Common myeloid progenitor, CD34-positive (primary cell): Measurements from ENCODE around the gene TANGO2.

Experiments used
- CTCF ChIA-PET: fragments of 350-600 bp; sonication (Branson Sonifier 250); formaldehyde crosslinking; loops from one replicate; lab custom pipeline; 2021; ENCODE audit warnings: antibody characterized with exemption; lab: Charles Lee
- POLR2A ChIA-PET: fragments of 350-600 bp; sonication (Branson Sonifier 250); formaldehyde crosslinking; loops from one replicate; lab custom pipeline; 2021; ENCODE audit warnings: antibody characterized with exemption; lab: Charles Lee
- DNase-seq, 3 donors: peaks; one replicate each; pipeline versions ENCODE4 v3.0.0 to v3.0.0-alpha.2; 2013
- H3K27ac ChIP-seq, 2 experiments: 1 replicate in 1 of 2; 2 replicates in 1 of 2; pipeline ENCODE4 v1.7.0; 2013; ENCODE audit warnings: inconsistent platforms in 2 of 2, low read length in 2 of 2, mild to moderate bottlenecking in 2 of 2, low read depth in 1 of 2, moderate library complexity in 1 of 2; ENCODE audit not compliant: severe bottlenecking in 2 of 2, insufficient read depth in 1 of 2, poor library complexity in 1 of 2
- H3K27me3 ChIP-seq, 5 experiments: replicated peaks in 2 of 5; 1 replicate in 3 of 5; 2 replicates in 2 of 5; pipeline versions ENCODE4 v1.6.1 to v1.7.0; 2013; ENCODE audit warnings: low read length in 4 of 5, mild to moderate bottlenecking in 2 of 5, moderate library complexity in 2 of 5, inconsistent platforms in 1 of 5; ENCODE audit not compliant: insufficient read depth in 5 of 5, control insufficient read depth in 4 of 5
- H3K36me3 ChIP-seq, 4 experiments: 1 replicate in 2 of 4; 2 replicates in 2 of 4; pipeline versions ENCODE4 v1.6.1 to v1.7.0; 2013; ENCODE audit warnings: low read length in 3 of 4, control low read depth in 1 of 4, mild to moderate bottlenecking in 1 of 4; ENCODE audit not compliant: control insufficient read depth in 4 of 4, insufficient read depth in 4 of 4
- H3K4me1 ChIP-seq, 4 experiments: 1 replicate in 3 of 4; 2 replicates in 1 of 4; pipeline versions ENCODE4 v1.6.1 to v1.7.1; 2013; ENCODE audit warnings: low read length in 3 of 4, mild to moderate bottlenecking in 3 of 4, control low read depth in 1 of 4, inconsistent platforms in 1 of 4, moderate library complexity in 1 of 4; ENCODE audit not compliant: control insufficient read depth in 4 of 4, insufficient read depth in 4 of 4; ENCODE audit errors: control extremely low read depth in 1 of 4
- H3K4me3 ChIP-seq, 7 experiments: 1 replicate in 4 of 7; 2 replicates in 3 of 7; pipeline versions ENCODE4 v1.5.1 to v1.7.0; 2013; ENCODE audit warnings: mild to moderate bottlenecking in 7 of 7, low read length in 6 of 7, moderate library complexity in 6 of 7, inconsistent platforms in 2 of 7, low read depth in 2 of 7, control low read depth in 1 of 7; ENCODE audit not compliant: insufficient read depth in 4 of 7, control insufficient read depth in 1 of 7; ENCODE audit errors: extremely low read depth in 1 of 7
- H3K9me3 ChIP-seq, 5 experiments: 1 replicate in 4 of 5; 2 replicates in 1 of 5; pipeline versions ENCODE4 v1.6.1 to v1.7.1; 2013; ENCODE audit warnings: low read length in 4 of 5, mild to moderate bottlenecking in 2 of 5, inconsistent platforms in 1 of 5, low read depth in 1 of 5, moderate library complexity in 1 of 5; ENCODE audit not compliant: control insufficient read depth in 4 of 5, insufficient read depth in 2 of 5; ENCODE audit errors: control extremely low read depth in 1 of 5
- WGBS: methylation state at CpG from one replicate; pipeline ENCODE4 v1.1.5; 2013; ENCODE audit not compliant: insufficient coverage; 5-methylcytosine and 5-hydroxymethylcytosine counted together

The TANGO2 gene

GRCh38 chr22:20111689-20112622, 91.0 kb downstream of the TANGO2 start:
- Histone ChIP-seq H3K36me3 (peaks cover 2 to 87% (median 64%) of the 10 kb centered on the region in 4 experiments), H3K27me3 (no peaks in the 10 kb centered on the region), H3K4me1 (peaks cover 0 to 22% (median 13%) of the 10 kb centered on the region in 4 experiments), H3K4me3 (no peak overlapping the region), H3K9me3 (no peaks in the 10 kb centered on the region), H3K27ac (peak overlapping the region in 1 of 2 experiments; percentile 49)
- ChIA-PET CTCF (interaction anchor here (0.9 to 1.9 kb wide), 4 partner anchors 10 to 90 kb away, joined by 3 to 5 read pairs (median 4); no protein-coding TSS in a partner anchor), POLR2A (no interaction called here)
- DNase-seq: no peak
- WGBS: 100% methylated on average over 3 of the region's 7 CpGs

GRCh38 chr22:20112623-20113511, 92.0 kb downstream of the TANGO2 start:
- Histone ChIP-seq H3K36me3 (peaks cover 0 to 78% (median 55%) of the 10 kb centered on the region in 4 experiments), H3K27ac (no peak overlapping the region), H3K27me3 (no peaks in the 10 kb centered on the region), H3K4me1 (peaks cover 0 to 22% (median 13%) of the 10 kb centered on the region in 4 experiments), H3K9me3 (no peaks in the 10 kb centered on the region), H3K4me3 (no peak overlapping the region)
- POLR2A ChIA-PET: no interaction called here
- whole genome bisulfite sequencing: 99% methylated on average over 14 of the region's 26 CpGs
- CTCF ChIA-PET: interaction anchor here (0.9 to 1.0 kb wide), 2 partner anchors 11 to 12 kb away, joined by 3 read pairs; no protein-coding TSS in a partner anchor
- no peak for DNase-seq

GRCh38 chr22:20113551-20114310, 92.8 kb downstream of the TANGO2 start:
- H3K4me3 ChIP-seq: no peak overlapping the region
- peaks cover 7 to 30% (median 22%) of the 10 kb centered on the region in 4 experiments for H3K4me1 ChIP-seq
- peaks cover 0 to 74% (median 47%) of the 10 kb centered on the region in 4 experiments for H3K36me3 ChIP-seq
- ChIA-PET CTCF (no interaction called here), POLR2A (no interaction called here)
- no peaks in the 10 kb centered on the region for H3K9me3 ChIP-seq
- DNase-seq: no peak
- WGBS: 97% methylated on average over 16 of the region's 19 CpGs
- no peaks in the 10 kb centered on the region for H3K27me3 ChIP-seq
- H3K27ac ChIP-seq: no peak overlapping the region

GRCh38 chr22:20114506-20115475, 93.9 kb downstream of the TANGO2 start:
- 95% methylated on average over 33 of the region's 36 CpGs for WGBS
- Histone ChIP-seq H3K27ac (peak overlapping the region in 1 of 2 experiments; percentile 96), H3K9me3 (no peaks in the 10 kb centered on the region), H3K4me1 (peaks cover 10 to 37% (median 26%) of the 10 kb centered on the region in 4 experiments), H3K27me3 (no peaks in the 10 kb centered on the region), H3K4me3 (no peak overlapping the region), H3K36me3 (peaks cover under 1 to 74% (median 42%) of the 10 kb centered on the region in 4 experiments)
- POLR2A ChIA-PET: no interaction called here
- CTCF ChIA-PET: interaction anchor here (1.5 kb wide), 1 partner anchor 14 kb away, joined by 5 read pairs; no protein-coding TSS in a partner anchor
- DNase-seq: no peak

GRCh38 chr22:20115691-20116375, 94.9 kb downstream of the TANGO2 start, which contains the start of gene RANBP1:
TSS of gene RANBP1 (plus strand) at chr22:20116104. CDS start at chr22:20116185, 81 bp downstream.
- peaks cover 10 to 36% (median 29%) of the 10 kb centered on the region in 4 experiments for H3K4me1 ChIP-seq
- peaks cover 4 to 74% (median 47%) of the 10 kb centered on the region in 4 experiments for H3K36me3 ChIP-seq
- ChIA-PET CTCF (interaction anchor here (1.5 kb wide), 1 partner anchor 13 kb away, joined by 5 read pairs; no protein-coding TSS in a partner anchor), POLR2A (no interaction called here)
- H3K27me3 ChIP-seq: no peaks in the 10 kb centered on the region
- H3K4me3 ChIP-seq: peak within 1 kb of the TSS; percentile 58 to 98 (median 84)
- peak within 1 kb of the TSS; percentile 85 to 96 for H3K27ac ChIP-seq
- 92% methylated on average over 27 of the region's 30 CpGs for WGBS
- no peaks in the 10 kb centered on the region for H3K9me3 ChIP-seq
- DNase-seq: no peak
